HG03159 (cell line): ENCODE measurements around the gene TNFAIP8L1.
A peak's percentile ranks its signal among the peaks of the same experiment; 100 is the strongest.
"Not testable (repeated sequence)": the region's sequence is repeated elsewhere in the genome, so short reads cannot be mapped to it uniquely, and the experiment has no call there.

Experiments
- ATAC-seq: cut with Tn5 transposase; IDR thresholded peaks from one replicate; pipeline ENCODE4 v1.9.1; 2021; ENCODE audit warnings: mild to moderate bottlenecking, moderate library complexity; ENCODE audit not compliant: unreplicated experiment

TNFAIP8L1 gene

DNA sequence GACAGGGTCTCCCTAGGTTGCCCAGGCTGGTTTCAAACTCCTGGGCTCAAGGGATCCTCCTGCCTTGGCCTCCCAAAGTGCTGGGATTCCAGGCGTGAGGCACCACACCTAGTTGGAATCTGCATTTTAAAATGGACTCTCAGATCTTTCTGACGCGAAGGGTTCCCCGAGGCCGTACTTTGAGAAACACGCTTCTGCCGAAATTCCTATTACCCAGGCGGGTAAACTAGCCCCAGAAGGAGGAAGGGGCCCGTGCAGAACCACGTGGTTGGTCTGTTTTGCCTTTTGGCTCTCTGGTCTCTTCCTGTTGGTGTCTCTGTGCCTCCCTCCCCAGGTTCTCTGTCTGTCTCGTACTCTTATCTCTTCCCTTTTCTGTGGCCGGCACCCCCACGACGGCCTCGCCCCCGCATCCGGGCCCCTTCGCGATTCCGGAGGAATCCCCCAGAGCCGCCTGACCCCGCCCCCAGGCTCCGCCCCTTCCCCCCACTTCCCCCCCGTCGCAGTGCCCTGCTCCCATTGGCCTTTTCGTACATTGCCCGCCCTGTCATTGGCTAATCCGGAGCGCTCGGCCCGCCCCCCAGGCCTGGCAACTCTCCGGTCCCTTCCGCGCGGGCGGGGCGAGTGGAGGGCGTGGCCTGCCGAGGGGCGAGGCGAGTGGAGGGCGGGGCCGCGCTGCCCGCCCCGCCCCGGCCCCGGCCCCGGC, at the start of gene TNFAIP8L1:
Gene TNFAIP8L1, plus strand, starts transcription at position 689 of the 703 bp plus-strand sequence. CDS start 12,354 bp downstream, outside the sequence.
- peak; percentile 78 for ATAC-seq

DNA sequence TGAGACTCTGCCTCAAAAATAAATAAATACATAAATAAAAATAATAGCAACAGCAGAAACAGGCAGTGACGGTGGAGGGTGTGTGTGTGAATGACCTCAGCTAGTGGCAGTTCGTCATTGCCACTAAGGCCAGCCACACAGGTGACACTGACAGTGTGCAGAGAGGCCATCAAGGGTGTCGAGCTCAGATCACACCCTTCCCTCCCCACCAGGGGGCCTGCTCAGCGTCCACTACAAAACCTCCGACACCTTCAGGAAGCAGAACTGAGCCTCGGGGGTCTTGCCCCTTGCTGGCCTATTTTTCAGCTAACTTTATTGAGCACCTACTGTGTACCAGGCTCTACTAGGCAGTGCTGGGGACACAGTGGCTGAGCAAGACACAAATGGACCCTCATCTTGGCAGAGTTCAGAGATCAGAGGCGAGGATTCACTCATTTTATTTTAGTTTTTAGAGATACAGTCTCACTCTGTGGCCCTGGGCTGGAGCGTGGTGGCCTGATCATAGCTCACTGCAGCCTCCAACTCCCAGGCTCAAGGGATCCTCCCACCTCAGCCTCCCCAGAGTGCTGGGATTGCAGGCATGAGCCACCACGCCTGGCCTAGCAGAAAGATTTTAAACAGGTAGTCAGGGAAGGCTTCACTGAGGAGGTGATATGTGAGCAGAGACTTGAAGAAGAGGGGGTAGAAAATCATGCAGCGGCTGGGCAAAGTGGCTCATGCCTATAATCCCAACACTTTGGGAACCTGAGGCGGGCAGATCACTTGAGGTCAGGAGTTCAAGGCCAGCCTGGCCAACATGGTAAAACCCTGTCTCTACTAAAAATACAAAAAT, 49.5 kb upstream of the TNFAIP8L1 start:
- no peak for ATAC-seq

DNA sequence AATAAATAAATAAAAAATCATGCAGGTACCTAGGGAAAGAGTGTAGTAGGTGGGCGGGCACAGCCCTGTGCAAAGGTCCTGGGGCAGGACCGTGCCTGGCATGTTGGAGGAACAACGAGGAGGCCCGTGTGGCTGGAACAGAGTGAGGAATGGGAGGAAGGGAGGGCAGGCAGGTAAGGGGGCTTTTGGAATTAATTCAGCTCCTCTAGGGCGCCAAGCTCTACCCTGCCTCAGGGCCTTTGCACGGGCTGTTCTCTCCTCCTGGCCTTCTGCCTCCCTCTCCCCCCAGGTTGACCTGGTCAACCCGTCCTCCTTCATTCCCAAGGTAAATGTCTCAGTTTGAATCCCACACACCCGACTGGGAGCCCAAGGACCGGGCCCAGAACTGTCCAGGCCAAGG, 48.8 kb upstream of the TNFAIP8L1 start:
- no peak for ATAC-seq

DNA sequence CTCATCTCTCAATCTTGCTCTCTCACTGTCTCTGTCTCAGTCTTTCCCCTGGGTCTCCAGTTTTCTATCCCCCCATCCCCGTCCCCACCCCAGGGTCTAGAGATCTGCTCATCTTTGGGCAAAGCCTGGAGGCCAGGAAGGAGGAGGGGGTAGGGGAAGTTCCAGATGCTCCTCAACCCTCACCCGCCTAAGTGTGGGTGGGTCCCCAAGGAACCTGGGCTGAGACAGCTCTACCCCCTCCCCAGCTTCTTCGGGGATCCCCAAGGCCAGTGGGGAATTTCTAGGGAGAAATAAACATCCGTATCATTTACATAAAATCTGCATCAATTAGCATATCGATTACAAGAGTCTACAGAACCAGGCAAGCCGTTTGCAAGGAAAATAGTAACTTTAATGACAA, 48.0 kb upstream of the TNFAIP8L1 start:
- no peak for ATAC-seq

DNA sequence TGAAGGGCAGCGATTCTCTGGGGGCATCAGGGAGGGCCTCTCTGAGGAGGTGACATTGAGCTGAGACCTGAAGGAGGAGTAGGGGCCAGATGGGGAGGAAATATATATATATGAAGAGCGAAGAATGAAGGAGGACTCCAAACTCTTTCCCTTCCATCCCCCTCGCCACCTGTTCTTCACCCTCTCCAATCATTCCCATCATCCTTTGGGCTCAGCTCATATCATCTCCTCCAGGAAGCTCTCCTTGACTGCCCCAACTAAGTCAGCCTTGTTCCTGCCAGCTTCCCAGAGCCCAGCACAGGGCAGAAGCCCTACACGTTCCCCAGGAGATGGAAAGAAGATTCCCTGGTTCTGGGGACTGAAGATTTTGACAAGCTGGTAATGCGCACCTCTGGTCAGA, 46.9 kb upstream of the TNFAIP8L1 start:
- no peak for ATAC-seq

DNA sequence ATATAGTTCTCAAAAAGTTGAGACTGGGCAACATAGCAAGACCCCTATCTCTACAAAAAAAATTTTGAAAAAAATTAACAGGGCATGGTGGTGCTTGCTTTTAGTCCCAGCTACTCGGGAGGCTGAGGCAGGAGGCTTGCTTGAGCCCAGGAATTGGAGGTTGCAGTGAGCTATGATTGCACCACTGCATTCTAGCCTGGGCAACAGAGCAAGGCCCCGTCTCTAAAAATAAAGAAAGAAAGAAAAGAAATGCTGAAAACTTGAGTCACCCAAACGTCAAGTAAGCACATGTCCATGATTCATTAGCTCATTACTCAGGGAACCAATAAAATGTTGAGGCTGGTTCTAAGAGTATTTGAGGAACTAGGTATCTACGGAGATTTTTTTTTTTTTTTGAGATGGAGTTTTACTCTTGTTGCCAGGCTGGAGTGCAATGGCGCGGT, 45.9 kb upstream of the TNFAIP8L1 start:
- no peak for ATAC-seq

DNA sequence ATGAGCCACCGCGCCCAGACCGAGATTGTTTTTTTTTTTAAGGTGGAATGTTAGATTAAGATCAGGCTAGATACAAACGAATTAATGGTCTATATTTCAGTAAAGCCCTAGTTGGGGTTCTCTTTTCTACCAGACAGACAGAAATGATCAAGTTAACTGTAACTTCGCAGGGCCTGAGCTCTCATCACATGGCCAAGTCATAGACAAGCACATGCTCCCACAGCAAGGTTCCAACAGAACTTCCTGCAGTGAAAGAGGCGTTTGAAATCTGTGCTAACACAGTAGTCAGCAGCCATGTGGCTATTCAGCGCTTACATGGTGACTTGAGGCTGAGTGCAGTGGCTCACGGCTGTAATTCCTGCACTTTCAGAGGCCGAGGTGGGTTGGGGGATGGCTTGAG, 45.1 kb upstream of the TNFAIP8L1 start:
- ATAC-seq, result no peak

DNA sequence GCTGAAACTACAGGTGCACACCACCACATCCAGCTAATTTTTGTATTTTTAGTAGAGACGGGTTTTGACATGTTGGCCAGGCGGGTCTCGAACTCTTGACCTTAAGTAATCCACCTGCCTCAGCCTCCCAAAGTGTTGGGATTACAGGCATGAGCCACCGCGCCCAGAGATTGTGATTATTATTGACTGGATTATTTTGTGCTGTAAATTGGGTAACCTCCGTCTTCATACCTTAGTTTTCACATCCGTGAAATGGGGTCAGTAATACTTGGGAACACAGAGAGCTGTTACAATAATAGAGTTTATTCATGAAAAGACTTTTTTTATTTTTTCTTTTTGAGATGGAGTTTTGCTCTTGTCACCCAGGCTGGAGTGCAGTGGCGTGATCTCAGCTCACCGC, 44.2 kb upstream of the TNFAIP8L1 start:
- ATAC-seq, result not testable (repeated sequence)

DNA sequence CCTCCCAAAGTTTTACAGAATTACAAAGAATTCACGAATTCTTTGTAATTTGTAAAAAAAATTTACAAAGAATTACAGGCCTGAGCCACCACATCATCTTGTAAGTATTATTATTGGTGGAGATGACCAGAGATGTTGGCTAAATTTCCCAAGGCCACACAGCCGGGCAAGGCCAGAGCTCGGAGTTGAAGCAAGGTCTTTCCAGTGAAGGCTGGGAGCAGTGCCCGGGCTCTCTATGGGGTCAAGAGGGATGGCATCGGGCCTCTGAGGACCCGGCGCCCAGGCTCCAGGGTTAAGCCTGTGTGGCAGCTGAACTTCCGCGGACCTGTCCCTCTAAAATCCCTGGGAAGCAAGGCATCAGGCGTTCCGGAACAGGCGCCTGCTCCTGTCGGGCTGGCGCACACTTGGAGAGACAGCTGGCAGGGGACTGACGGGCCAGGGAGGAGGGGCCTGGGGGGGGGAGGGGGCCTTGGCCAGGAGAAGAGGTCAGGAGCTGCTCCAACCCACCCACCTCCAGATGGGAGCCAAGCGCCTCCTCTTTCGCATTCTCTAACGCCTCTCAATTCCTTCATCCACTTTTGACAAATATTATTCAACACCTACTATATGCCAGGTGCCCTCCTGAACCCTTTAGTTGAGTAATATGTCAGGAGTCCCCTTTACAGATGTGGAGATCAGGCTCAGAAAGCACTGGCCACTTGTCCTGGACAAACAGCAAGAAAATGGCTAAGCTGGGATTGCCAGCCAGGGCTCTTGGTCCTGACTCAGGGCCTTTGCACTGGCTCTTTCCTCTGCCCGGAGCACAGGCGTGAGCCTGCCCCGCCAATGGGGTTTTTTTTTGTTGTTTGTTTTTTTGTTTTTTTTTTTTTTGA, 43.0 kb upstream of the TNFAIP8L1 start:
- no peak for ATAC-seq

DNA sequence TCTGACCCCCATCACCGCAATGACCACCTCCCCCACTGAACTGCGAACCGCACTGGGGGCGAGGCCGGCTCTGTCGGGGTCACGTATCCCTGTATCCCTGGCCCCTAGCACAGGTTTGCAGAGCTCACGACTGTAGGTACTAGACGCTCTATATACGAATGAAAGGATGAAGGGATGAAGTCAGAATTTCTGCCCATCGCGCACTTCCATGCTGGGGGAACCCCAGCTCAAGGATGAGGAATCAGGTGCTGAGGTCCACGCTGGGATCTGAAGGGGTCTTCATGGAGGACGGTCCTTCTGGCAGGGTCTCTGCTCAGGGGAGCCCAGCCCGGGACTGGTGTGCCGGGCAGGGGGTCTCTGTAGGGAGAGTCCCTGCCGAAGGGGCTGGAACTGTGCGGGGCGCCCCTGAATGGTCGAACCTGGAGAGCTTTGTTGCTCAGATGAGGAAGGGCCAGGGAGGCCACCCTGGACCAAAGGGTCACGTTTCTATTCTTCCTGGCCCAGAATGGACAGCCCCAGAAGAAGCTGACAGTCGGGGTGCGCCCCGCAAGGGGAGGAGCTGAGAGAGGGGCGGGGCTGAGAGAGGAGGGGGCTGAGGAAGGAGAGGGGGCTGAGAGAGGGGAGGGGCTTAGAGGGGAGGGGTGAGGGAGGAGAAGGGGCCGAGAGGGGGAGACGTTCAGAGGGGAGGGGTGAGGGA, 41.9 kb upstream of the TNFAIP8L1 start:
- ATAC-seq, result no peak

DNA sequence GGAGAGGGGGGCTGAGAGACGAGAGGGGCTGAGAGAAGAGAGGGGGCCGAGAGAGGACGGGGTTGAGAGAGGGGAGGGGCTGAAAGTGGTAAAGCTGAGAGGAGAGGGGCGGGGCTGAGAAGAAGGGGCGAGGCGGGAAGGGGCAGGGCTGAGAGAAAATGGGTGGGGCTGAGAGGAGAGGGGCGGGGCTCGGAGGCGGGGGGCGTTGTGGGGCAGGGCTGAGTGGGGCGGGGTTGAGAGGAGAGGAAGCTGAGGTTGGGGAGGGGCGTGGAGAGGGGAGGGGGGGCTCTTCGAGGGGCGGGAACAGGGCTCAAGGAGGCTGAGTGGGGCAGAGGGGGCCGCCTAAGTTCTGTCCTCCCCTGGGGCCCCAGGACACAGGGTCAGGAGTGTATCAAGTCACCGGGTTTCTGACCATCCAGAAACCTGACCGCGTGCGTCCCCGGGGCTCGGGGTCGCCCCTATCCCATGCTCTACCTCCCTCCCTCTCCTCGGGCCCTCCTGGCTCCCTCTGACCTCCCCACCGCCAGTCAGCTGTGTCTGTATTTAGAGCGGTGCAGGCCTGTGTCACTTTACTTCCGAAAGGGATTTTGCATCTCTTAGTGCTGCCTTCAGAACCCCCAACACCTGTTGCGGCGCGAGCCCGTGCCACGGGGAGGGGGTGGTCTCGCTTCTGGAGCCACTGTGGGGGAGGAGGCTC, 41.2 kb upstream of the TNFAIP8L1 start:
- ATAC-seq, result no peak

DNA sequence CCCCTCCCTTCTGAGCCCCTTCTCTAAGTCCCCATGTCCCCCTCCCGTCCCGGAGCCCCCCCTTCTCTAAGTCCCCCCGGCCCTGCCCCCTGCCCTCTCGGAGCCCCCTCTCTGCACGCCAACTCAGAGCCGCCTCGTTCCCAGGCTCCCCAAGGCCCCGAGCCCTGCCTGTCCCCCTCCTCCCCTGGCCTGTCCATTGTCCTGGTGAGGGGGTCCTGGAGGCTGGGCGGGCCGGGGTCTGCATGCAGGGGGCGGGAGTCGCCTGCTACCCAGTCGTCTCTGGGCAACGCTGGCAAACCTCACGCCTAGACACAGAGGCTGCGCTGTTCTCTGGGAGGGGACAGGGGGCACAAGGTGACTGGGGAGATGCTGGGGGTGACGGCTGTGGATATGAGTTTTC, 40.6 kb upstream of the TNFAIP8L1 start:
- ATAC-seq, result no peak

DNA sequence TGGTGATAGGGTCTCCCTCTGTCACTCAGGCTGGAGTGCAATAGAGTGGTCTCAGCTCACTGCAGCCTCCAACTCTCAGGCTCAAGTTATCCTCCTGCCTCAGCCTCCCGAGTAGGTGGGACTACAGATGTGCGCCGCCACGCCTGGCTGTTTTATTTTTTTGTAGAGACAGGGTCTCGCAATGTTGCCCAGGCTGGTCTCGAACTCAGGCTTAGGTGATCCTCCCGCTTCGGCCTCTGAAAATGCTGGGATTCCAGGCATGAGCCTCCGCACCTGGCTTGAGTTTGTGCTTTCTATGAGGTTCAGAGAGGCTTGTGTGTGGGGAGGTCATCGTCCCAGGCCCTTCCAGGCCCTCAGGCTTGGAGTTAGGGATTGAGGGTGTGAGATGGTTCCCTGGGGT, 39.2 kb upstream of the TNFAIP8L1 start:
- ATAC-seq, result no peak

DNA sequence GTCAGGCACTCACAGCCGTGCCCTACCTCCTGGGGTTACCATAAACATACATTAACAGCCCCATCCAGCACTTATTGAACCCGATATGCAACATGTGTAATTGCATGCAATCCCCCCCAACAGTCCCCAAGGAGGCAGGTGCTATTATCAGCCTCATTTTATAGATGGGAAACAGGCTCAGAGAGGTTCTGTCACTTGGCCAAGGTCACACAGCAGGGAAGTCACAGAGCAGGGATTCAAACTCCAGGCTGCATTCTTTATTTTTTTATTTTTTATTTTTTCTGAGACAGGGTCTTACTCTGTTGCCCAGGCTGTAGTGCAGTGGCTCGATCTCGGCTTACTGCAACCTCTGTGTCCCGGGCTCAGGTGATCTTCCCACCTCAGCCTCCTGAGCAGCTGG, 38.4 kb upstream of the TNFAIP8L1 start:
- ATAC-seq, result no peak

DNA sequence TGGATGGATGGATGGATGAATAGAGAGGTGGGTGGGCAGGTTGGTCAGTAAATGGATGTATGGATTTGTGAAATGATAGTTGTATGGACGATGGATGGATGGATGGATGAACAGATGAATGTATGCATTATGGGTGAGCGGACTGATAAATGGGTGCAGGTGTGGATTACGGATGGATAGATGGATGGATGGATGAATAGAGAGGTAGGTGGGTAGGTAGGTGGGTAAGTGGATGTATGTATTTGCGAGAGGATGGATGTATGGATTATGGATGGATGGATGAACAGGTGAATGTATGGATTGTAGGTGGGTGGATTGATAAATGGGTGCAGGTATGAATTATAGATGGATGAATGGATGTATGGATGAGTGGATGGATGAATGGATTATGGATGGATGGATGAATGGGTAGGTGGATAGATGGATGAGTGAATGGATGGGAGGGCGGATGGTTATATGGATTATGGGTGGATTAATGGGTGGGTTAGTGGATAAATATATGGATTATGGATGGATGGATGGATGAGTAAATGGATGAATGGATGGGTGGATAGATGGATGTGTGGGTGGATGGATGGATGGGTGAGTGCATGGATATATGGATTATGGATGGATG, 37.0 kb upstream of the TNFAIP8L1 start:
- ATAC-seq, result no peak

DNA sequence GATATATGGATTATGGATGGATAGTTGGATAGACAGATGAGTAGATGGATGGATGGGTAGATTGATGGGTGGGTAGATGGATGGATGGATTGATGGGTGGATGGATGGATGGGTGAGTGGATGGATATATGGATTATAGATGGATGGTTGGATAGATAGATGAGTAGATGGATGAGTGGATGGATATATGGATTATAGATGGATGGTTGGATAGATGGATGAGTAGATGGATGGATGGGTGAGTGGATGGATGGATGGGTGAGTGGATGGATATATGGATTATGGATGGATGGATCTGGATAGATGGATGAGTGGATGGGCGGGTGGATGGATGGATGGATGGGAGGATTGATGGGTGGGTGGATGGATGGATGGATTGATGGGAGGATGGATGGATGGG, 36.4 kb upstream of the TNFAIP8L1 start:
- ATAC-seq, result no peak

DNA sequence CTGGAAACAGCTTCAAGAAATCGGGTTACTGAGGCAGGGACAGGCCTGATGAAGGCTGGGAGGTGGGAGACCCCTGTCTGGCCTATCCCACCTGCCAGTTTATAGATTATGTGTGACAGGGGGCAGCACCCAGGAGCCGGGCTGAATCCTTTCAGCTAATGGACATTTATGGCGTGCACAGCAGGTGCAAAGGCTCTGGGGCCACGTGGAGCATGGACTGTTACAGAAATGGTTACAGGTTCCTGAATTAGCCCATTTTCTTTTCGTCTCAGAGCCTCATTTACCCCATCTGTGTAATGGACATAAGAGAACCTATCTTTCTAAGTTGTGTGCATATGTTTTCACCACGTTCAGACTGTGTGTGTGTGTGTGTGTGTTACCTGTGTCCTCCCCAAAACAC, 34.4 kb upstream of the TNFAIP8L1 start:
- ATAC-seq, result no peak

DNA sequence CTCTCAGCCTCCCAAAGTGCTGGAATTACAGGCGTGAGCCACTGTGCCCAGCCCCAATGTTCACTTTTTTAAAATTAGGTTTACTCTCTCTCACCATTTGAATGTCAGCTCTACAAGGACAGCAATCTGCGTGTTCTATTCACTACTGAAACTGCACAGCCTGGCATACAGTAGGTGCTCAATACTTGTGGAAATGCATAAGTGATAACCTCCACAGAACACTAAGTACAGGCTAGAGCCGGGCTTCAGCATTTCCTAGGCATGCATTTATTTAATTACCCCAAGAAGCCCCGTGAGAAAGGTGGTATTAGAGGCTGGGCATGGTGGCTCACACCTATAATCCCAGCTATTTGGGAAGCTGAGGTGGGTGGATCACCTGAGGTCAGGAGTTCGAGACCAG, 33.1 kb upstream of the TNFAIP8L1 start:
- no peak for ATAC-seq

DNA sequence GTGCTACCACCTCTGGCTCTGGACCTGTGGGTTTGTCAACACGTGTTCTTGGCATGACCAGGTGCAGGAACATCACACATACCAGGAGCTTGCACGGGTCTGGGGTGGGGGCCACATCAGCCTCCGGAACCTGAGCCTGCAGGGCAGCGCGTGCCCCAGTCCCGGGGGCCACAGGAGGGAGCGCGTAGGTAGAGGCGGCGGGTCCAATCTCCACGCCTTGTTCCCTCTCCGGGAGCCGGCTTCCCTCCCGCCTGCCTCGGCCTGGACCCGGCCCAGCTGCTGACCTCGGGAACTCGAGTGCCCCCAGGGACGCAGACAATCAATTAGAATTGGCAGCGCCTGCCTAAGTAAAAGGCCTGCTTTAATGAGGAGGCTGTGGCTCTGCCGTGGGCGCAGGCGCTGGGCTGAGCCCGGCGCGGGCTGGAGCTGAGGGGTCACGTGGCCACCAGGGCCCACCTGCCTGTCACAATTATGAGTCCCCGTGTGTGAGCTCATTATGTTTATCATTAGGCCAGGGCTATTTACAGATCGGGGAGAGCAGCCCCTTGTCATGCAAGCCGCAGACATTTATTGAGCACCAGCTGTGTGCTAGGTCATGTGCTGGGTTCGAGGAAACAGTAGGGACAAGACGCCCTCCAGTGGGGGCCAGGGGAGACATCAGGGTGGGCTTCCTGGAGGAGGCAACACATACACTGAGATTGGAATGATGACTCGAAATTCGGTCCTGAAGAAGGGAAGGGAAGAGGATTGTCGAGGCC, 32.2 kb upstream of the TNFAIP8L1 start:
- no peak for ATAC-seq
